ENCODE data around the gene ADGRE3. TPM values are rescaled to one million over a fixed set of nuclear protein-coding genes. Genes with fewer than 3 reads are reported as not detected.
"Not testable (repeated sequence)": the region's sequence is repeated elsewhere in the genome, so short reads cannot be mapped to it uniquely, and the experiment has no call there.

ADGRE3 gene
- total RNA-seq, 3 donors from 2014 or later: 0.24 TPM; not detected in 2

DNA sequence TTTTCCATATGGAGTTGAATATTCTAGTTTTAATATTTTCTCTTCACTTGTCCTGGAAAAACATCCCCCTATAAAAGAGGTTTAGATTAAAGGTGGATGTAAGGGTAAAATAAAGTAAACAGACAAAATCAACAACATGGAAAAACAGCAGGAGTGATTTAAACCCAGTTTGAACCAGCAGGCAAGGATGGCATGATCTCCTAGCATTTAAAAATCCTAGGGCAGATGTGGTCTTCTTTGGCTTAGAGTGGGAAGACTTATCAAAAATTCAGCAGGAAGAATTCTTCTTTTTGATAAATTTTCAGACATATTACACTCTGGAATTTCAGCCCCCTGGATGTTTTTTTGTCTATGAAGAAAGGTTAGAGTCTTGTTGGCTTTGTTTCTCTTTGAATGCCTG, 55.2 kb downstream of the ADGRE3 start:
- DNase-seq (no peak), ATAC-seq (no peak)
- intact Hi-C loops (cut with DNase I, micrococcal nuclease): no loop called here
- Histone ChIP-seq H3K36me3 (ENCODE audit: low read depth) (no peaks in the 10 kb centered on the region), H3K4me3 (no peak overlapping the region), H3K4me1 (ENCODE audit: low read depth) (no peaks in the 10 kb centered on the region), H3K9me3 (peaks cover 14% of the 10 kb centered on the region)
- TF ChIP-seq, protein P1, sequence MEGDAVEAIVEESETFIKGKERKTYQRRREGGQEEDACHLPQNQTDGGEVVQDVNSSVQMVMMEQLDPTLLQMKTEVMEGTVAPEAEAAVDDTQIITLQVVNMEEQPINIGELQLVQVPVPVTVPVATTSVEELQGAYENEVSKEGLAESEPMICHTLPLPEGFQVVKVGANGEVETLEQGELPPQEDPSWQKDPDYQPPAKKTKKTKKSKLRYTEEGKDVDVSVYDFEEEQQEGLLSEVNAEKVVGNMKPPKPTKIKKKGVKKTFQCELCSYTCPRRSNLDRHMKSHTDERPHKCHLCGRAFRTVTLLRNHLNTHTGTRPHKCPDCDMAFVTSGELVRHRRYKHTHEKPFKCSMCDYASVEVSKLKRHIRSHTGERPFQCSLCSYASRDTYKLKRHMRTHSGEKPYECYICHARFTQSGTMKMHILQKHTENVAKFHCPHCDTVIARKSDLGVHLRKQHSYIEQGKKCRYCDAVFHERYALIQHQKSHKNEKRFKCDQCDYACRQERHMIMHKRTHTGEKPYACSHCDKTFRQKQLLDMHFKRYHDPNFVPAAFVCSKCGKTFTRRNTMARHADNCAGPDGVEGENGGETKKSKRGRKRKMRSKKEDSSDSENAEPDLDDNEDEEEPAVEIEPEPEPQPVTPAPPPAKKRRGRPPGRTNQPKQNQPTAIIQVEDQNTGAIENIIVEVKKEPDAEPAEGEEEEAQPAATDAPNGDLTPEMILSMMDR (IDR thresholded peaks at IDR 0.05): no peak

DNA sequence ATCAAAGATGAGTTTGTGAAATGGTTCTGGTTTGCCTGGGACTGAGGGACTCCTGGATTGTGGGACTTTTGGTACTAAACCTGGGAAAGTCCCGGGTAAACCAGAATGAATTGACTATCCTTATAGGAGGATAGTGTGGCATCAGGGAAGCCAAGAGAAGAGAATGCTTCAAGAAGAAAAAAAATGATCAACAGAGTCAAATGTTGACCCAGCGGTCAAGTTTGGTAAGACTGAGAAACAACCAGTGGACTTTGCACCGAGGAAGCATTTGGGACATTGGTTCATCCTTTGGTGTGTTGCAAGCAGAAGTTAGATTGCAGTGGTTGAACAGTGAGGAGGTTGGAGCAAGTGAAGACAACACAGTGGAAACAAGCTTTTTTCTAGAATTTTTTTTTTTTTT, 58.2 kb downstream of the ADGRE3 start:
- ATAC-seq (no peak), DNase-seq (no peak)
- intact Hi-C loops (cut with DNase I, micrococcal nuclease): no loop called here
- Histone ChIP-seq H3K36me3 (ENCODE audit: low read depth) (no peaks in the 10 kb centered on the region), H3K4me1 (ENCODE audit: low read depth) (no peaks in the 10 kb centered on the region), H3K9me3 (peaks cover 14% of the 10 kb centered on the region), H3K4me3 (no peak overlapping the region)
- TF ChIP-seq, protein P1 (IDR thresholded peaks at IDR 0.05): no peak

- TF ChIP-seq, protein P1 (IDR thresholded peaks at IDR 0.05): no peak
- Histone ChIP-seq H3K36me3 (ENCODE audit: low read depth) (no peaks in the 10 kb centered on the region), H3K4me1 (ENCODE audit: low read depth) (no peaks in the 10 kb centered on the region), H3K4me3 (no peak overlapping the region), H3K9me3 (peaks cover 14% of the 10 kb centered on the region)
- ATAC-seq (no peak), DNase-seq (no peak)
- intact Hi-C loops (cut with DNase I, micrococcal nuclease): no loop called here
Observed at GRCh38 chr19:14615623-14616022, 59.0 kb downstream of the ADGRE3 start.

GRCh38 chr19:14614099-14614412, 60.6 kb downstream of the ADGRE3 start:
- intact Hi-C loops (cut with DNase I, micrococcal nuclease): no loop called here
- Histone ChIP-seq H3K36me3 (ENCODE audit: low read depth) (no peaks in the 10 kb centered on the region), H3K4me1 (ENCODE audit: low read depth) (no peaks in the 10 kb centered on the region), H3K4me3 (no peak overlapping the region), H3K9me3 (peaks cover 3% of the 10 kb centered on the region)
- ATAC-seq (peak; percentile 55), DNase-seq (peak in 1 of 3 donors; percentile 13)
- TF ChIP-seq, protein P1 (IDR thresholded peaks at IDR 0.05): no peak

DNA sequence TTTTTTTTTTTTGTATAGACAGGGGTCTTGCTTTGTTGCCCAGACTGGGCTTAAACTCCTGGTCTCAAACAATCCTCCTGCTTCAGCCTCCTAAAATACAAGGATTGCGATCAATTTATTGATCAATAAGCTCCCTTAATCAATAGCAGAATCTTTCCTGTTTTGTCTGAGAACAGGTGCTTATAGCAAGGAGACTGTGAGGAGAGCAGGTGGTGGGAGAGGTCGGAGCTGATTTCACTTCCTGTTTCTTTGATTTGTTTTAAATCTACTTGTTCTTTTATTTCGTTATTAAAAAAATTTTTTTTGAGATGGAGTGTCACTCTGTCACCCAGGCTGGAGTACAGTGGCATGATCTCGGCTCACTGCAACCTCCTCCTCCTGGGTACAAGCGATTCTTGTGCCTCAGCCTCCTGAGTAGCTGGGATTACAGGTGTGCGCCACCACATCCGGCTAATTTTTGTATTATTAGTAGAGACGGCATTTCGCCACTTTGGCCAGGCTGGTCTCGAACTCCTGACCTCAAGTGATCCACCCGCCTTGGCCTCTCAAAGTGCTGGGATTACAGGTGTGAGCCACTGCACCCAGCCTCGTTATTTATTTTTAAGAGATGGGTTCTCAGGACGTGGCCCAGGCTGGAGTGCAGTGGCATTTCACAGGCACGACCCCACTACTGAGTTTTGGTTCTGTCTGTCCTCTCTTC, 61.1 kb downstream of the ADGRE3 start:
- DNase-seq; ATAC-seq; H3K9me3 ChIP-seq; H3K4me3 ChIP-seq; H3K4me1 ChIP-seq (ENCODE audit: low read depth); H3K36me3 ChIP-seq (ENCODE audit: low read depth); intact Hi-C loops (cut with DNase I, micrococcal nuclease): not testable (repeated sequence)

DNA sequence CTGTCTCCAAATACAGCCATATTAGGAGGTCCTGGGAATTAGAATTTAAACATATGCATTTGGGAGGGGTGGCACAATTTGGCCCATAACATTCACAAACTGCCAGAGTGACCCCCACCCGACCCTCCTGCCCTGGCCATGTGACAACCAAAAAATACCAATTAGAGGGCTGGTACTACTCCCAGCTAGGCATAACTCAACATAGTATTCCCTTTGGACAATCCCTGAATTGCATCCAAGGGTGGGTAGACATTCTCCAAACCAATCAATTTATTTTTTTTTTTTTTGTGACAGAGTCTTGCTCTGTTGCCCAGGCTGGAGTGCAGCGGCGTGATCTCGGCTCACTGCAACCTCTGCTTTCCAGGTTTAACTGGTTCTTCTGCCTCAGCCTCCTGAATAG, 62.0 kb downstream of the ADGRE3 start:
- intact Hi-C loops (cut with DNase I, micrococcal nuclease): no loop called here
- no peaks in the 10 kb centered on the region for H3K36me3 ChIP-seq (ENCODE audit: low read depth)
- H3K4me1 ChIP-seq (ENCODE audit: low read depth): no peaks in the 10 kb centered on the region
- DNase-seq: no peak
- H3K4me3 ChIP-seq: no peak overlapping the region
- ATAC-seq: no peak
- TF ChIP-seq, protein P1 (IDR thresholded peaks at IDR 0.05): no peak
- no peaks in the 10 kb centered on the region for H3K9me3 ChIP-seq

GRCh38 chr19:14612242-14612641, 62.4 kb downstream of the ADGRE3 start:
- H3K9me3 ChIP-seq; DNase-seq; ATAC-seq; H3K36me3 ChIP-seq (ENCODE audit: low read depth); H3K4me3 ChIP-seq; H3K4me1 ChIP-seq (ENCODE audit: low read depth); intact Hi-C loops (cut with DNase I, micrococcal nuclease): not testable (repeated sequence)
